K562 treated with DMSO at 1 percent for 48 hours (cell line): Measurements from ENCODE around the gene WNT2. TPM values are rescaled to one million over a fixed set of nuclear protein-coding genes. Genes with fewer than 3 reads are reported as not detected.

Experiments used
- total RNA-seq: library from RNA; unstranded; fragments of 300-600 nt; gene quantifications from 2 replicates; pipeline ENCODE4 v1.2.3, GENCODE V29; 2022; ENCODE audit warnings: low replicate concordance; ENCODE audit errors: extremely low read depth

The WNT2 gene
- not detected in 2 replicates for total RNA-seq

DNA sequence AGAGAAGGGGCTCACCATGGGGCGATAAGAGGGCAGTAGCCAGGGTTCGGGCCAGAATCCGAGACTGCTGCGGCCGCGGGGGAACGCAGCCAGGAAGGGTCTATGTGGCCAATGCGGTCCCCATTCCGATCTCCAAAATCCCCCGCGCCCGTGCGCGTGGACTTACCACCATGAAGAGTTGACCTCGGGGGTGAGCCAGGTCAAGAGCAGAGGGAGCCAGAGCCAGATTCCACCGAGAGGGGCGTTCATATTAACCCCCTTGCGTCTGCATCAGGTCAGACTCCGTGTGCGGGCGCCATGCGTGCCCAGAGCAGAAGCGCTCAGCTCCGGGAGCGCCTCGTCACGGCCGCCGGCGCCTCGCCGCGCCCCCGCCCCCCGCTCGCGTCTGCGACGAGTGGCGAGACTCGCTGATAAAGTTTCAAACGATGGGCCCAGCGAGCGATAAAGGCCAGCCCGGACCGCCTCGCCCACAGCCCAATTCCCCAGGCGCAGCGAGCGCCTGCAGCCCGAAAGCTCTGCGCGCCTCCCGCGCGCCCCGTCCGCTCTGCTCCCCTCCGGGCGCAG, at the start of gene WNT2:
TSS of gene WNT2 (minus strand) at position 318 of the 564 bp plus-strand sequence. CDS start at position 249, 69 bp downstream.

Other genes starting within 250 kb of the WNT2 start
- not detected in 2 replicates for gene ASZ1, start 104.4 kb upstream of the WNT2 start, total RNA-seq
- not detected in 2 replicates for gene CFTR, start 157.0 kb upstream of the WNT2 start, total RNA-seq